Prostate gland (tissue), 2 donors: ENCODE data around the gene EIF3B.

Source experiments
- POLR2AphosphoS5 ChIP-seq: sonication (generic); formaldehyde crosslinking; IDR thresholded peaks from one replicate; pipeline ENCODE4 v1.6.1; 2017; ENCODE audit warnings: antibody characterized with exemption
- TF ChIP-seq, protein P1 (sequence below), 4 experiments: fragments of 200-600 bp in 2 of 4; fragments of 450-650 bp in 2 of 4; sonication (generic) in 2 of 4; IDR thresholded peaks; 1 replicate in 3 of 4; 2 replicates in 1 of 4; pipeline ENCODE4 v1.5.1; 2016 to 2019; ENCODE audit warnings: antibody characterized with exemption in 4 of 4, mild to moderate bottlenecking in 2 of 4, moderate library complexity in 2 of 4

DNA sequence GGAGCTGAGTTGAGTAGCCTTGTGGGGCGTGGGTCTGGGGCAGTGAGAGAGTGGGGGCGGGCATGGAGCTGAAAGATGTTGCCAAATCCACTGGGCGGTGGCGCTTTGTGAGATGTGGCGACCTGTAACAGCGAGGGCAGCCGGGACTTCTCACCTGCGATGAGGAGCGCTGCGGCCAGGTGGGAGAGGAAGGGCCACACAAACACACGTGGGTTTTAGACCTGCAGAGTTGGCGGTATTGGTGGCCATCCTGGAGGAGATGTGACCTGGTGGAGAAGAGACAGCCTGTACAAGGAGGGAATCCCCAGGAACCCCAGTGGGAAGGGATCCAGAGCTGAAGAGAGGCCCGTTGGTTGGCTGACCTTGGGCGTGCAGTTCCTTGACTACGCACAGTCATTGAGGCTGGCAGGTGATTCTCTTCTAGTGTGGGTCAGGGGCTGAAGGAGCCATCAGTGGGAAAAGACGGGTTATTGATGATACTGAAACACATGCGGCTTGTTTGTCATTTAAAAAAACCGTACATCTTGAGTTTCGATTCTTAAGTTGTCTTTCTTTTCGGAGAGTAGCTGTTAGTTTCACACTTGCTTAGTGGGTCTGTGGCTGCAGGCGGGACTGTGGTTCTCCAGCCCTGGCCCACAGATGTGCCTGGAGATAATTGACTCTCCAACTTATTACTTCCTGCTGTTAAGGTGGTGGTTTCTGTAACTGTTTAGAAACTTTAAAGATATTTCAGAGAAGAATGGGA, 51.1 kb downstream of the EIF3B start:
- TF ChIP-seq, protein P1, sequence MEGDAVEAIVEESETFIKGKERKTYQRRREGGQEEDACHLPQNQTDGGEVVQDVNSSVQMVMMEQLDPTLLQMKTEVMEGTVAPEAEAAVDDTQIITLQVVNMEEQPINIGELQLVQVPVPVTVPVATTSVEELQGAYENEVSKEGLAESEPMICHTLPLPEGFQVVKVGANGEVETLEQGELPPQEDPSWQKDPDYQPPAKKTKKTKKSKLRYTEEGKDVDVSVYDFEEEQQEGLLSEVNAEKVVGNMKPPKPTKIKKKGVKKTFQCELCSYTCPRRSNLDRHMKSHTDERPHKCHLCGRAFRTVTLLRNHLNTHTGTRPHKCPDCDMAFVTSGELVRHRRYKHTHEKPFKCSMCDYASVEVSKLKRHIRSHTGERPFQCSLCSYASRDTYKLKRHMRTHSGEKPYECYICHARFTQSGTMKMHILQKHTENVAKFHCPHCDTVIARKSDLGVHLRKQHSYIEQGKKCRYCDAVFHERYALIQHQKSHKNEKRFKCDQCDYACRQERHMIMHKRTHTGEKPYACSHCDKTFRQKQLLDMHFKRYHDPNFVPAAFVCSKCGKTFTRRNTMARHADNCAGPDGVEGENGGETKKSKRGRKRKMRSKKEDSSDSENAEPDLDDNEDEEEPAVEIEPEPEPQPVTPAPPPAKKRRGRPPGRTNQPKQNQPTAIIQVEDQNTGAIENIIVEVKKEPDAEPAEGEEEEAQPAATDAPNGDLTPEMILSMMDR (IDR thresholded peaks at IDR 0.05), result no peak
- no peak for TF ChIP-seq POLR2AphosphoS5
